GM23338 (cell line): ENCODE results near the gene EPHA4. TPM values are rescaled to one million over a fixed set of nuclear protein-coding genes. Genes with fewer than 3 reads are reported as not detected.

Source experiments
- ATAC-seq: fragments of 200-7000 bp; cut with Tn5 transposase; 3 replicates; pipeline ENCODE4 v1.9.1; 2020
- DNase-seq: peaks from one replicate; pipeline ENCODE4 v3.0.0-alpha.2; 2015; ENCODE audit warnings: low spot score
- H2AFZ ChIP-seq: fragments of 200-600 bp; sonication (generic); 2 replicates; pipeline ENCODE4 v1.8.0; 2016; ENCODE audit warnings: antibody characterized with exemption, mild to moderate bottlenecking, moderate library complexity
- H3F3A ChIP-seq: fragments of 200-600 bp; sonication (generic); replicated peaks from 2 replicates; pipeline ENCODE4 v1.8.0; 2017; ENCODE audit warnings: antibody characterized with exemption, mixed run types, low read depth
- H3K27ac ChIP-seq: fragments of 200-600 bp; sonication (generic); 2 replicates; pipeline ENCODE4 v1.6.1; 2016; ENCODE audit warnings: low read depth
- H3K27me3 ChIP-seq: fragments of 200-600 bp; sonication (generic); 2 replicates; pipeline ENCODE4 v1.8.0; 2016; ENCODE audit warnings: mild to moderate bottlenecking, mixed run types, moderate library complexity; ENCODE audit not compliant: insufficient read depth
- H3K36me3 ChIP-seq: fragments of 200-600 bp; sonication (generic); 2 replicates; pipeline ENCODE4 v1.8.0; 2016; ENCODE audit warnings: mild to moderate bottlenecking; ENCODE audit not compliant: insufficient read depth
- H3K4me1 ChIP-seq: fragments of 200-600 bp; sonication (generic); 2 replicates; pipeline ENCODE4 v1.8.0; 2016; ENCODE audit warnings: mild to moderate bottlenecking, moderate library complexity; ENCODE audit not compliant: insufficient read depth
- H3K4me2 ChIP-seq: fragments of 200-600 bp; sonication (generic); 2 replicates; pipeline ENCODE4 v1.7.1; 2017; ENCODE audit warnings: mixed run types
- H3K4me3 ChIP-seq: fragments of 200-600 bp; sonication (generic); 2 replicates; pipeline ENCODE4 v1.6.1; 2016; ENCODE audit warnings: mixed run types
- H3K79me2 ChIP-seq: fragments of 200-600 bp; sonication (generic); replicated peaks from 2 replicates; pipeline ENCODE4 v1.8.0; 2017; ENCODE audit warnings: mild to moderate bottlenecking; ENCODE audit not compliant: insufficient read depth
- H3K9me2 ChIP-seq: fragments of 200-600 bp; sonication (generic); 2 replicates; pipeline ENCODE4 v1.8.0; 2017; ENCODE audit not compliant: insufficient read depth
- H4K20me1 ChIP-seq: fragments of 200-600 bp; sonication (generic); replicated peaks from 2 replicates; pipeline ENCODE4 v1.8.0; 2017; ENCODE audit warnings: mild to moderate bottlenecking; ENCODE audit not compliant: insufficient read depth
- H3K27ac Mint-ChIP-seq: 2 replicates; pipeline ENCODE4 v1.8.0; 2020; ENCODE audit warnings: inconsistent platforms, mild to moderate bottlenecking, moderate library complexity, mixed read lengths
- H3K27me3 Mint-ChIP-seq: 3 replicates; pipeline ENCODE4 v1.8.0; 2022; ENCODE audit warnings: low read depth, mild to moderate bottlenecking, moderate library complexity, mixed read lengths, inconsistent platforms; ENCODE audit not compliant: insufficient read depth, poor library complexity
- H3K36me3 Mint-ChIP-seq: 3 replicates; pipeline ENCODE4 v1.8.0; 2021; ENCODE audit warnings: low read depth, mild to moderate bottlenecking, inconsistent platforms, moderate library complexity, mixed read lengths
- H3K4me1 Mint-ChIP-seq: 3 replicates; pipeline ENCODE4 v1.8.0; 2020; ENCODE audit warnings: mild to moderate bottlenecking, inconsistent platforms, mixed read lengths
- H3K4me3 Mint-ChIP-seq: 3 replicates; pipeline ENCODE4 v1.8.0; 2021; ENCODE audit warnings: moderate library complexity, mild to moderate bottlenecking, inconsistent platforms, mixed read lengths
- H3K9me3 Mint-ChIP-seq: 3 replicates; pipeline ENCODE4 v1.8.0; 2020; ENCODE audit warnings: moderate library complexity, mild to moderate bottlenecking, inconsistent platforms, mixed read lengths
- CREB1 ChIP-seq: fragments of 250-450 bp; sonication (Bioruptor Pico); IDR thresholded peaks from 2 replicates; pipeline ENCODE4 v1.5.0; 2020; ENCODE audit warnings: low read depth, mild to moderate bottlenecking, moderate library complexity
- CTCF ChIP-seq, 2 experiments: fragments of 200-600 bp in 1 of 2; sonication (generic) in 1 of 2; conservative IDR thresholded peaks; 2 replicates each; pipeline versions ENCODE4 v1.5.1 to v1.6.1; 2016 to 2017; ENCODE audit warnings: antibody characterized with exemption in 2 of 2, low read depth in 2 of 2, mild to moderate bottlenecking in 2 of 2, moderate library complexity in 1 of 2
- EZH2 ChIP-seq: fragments of 200-600 bp; sonication (generic); IDR thresholded peaks from one replicate; pipeline ENCODE4 v1.8.0; 2017; ENCODE audit warnings: antibody characterized with exemption, mild to moderate bottlenecking, low read depth; ENCODE audit not compliant: unreplicated experiment
- EZH2phosphoT487 ChIP-seq: fragments of 200-600 bp; sonication (generic); IDR thresholded peaks from one replicate; pipeline ENCODE4 v1.8.1; 2018; ENCODE audit warnings: antibody characterized with exemption; ENCODE audit not compliant: unreplicated experiment
- JUNB ChIP-seq: IDR thresholded peaks from one replicate; pipeline ENCODE4 v1.6.1; 2016; ENCODE audit warnings: antibody characterized with exemption; ENCODE audit not compliant: unreplicated experiment
- NANOG ChIP-seq: IDR thresholded peaks from 2 replicates; pipeline ENCODE4 v1.6.1; 2016; ENCODE audit warnings: antibody characterized with exemption, borderline replicate concordance
- POLR2AphosphoS5 ChIP-seq: IDR thresholded peaks from 2 replicates; pipeline ENCODE4 v1.6.1; 2016; ENCODE audit warnings: antibody characterized with exemption, low read depth
- STAT1 ChIP-seq: IDR thresholded peaks from one replicate; pipeline ENCODE4 v1.6.1; 2016; ENCODE audit warnings: antibody characterized with exemption; ENCODE audit not compliant: unreplicated experiment
- ZNF114 ChIP-seq: fragments of 250-450 bp; sonication (Bioruptor Pico); IDR thresholded peaks from 2 replicates; pipeline ENCODE4 v1.5.0; 2020; ENCODE audit warnings: mild to moderate bottlenecking, moderate library complexity
- ZNF331 ChIP-seq: fragments of 250-450 bp; sonication (Bioruptor Pico); IDR thresholded peaks from 2 replicates; pipeline ENCODE4 v1.5.0; 2020; ENCODE audit warnings: low read depth, mild to moderate bottlenecking, moderate library complexity
- ZNF462 ChIP-seq: fragments of 250-450 bp; sonication (Bioruptor Pico); IDR thresholded peaks from 2 replicates; pipeline ENCODE4 v1.5.0; 2020; ENCODE audit warnings: mild to moderate bottlenecking, moderate library complexity
- polyA plus RNA-seq: library from polyadenylated mRNA; unstranded; fragments of >200 nt; fragmentation: Nextera tagmentation; extraction: Ambion mirVana; gene quantifications from 2 replicates; pipeline ENCODE4 v1.2.1, GENCODE V29; 2016
- total RNA-seq: library from RNA; depleted of rRNA; stranded (reverse); fragments of >200 nt; shearing (Covaris generic); gene quantifications from 2 replicates; pipeline ENCODE4 v1.2.3, GENCODE V29; 2014
- TF ChIP-seq, protein P1 (sequence below): IDR thresholded peaks from one replicate; pipeline ENCODE4 v1.6.1; 2018; ENCODE audit warnings: antibody characterized with exemption; ENCODE audit not compliant: unreplicated experiment
- TF ChIP-seq, protein P2 (sequence below): IDR thresholded peaks from 2 replicates; pipeline ENCODE4 v1.6.1; 2016; ENCODE audit warnings: antibody characterized with exemption

Gene EPHA4
- total and polyA plus RNA-seq, 2 experiments from 2014 or later, result 4.1 to 6.2 TPM

GRCh38 chr2:221590861-221591365, 18.8 kb upstream of the EPHA4 start (continued):
- TF ChIP-seq NANOG, result no peak

- no peak for ATAC-seq
- DNase-seq, result no peak
- H3F3A ChIP-seq, result no peaks in the 10 kb centered on the region
- no peaks in the 10 kb centered on the region for H3K9me2 ChIP-seq
- no peak overlapping the region for H3K4me3 Mint-ChIP-seq
- no peaks in the 10 kb centered on the region for H3K36me3 ChIP-seq
- peaks cover 15% of the 10 kb centered on the region for H3K4me1 ChIP-seq
- H4K20me1 ChIP-seq, result no peaks in the 10 kb centered on the region
- TF ChIP-seq STAT1, result no peak
- no peak for TF ChIP-seq EZH2
- TF ChIP-seq JUNB, result no peak
- TF ChIP-seq, protein P1, sequence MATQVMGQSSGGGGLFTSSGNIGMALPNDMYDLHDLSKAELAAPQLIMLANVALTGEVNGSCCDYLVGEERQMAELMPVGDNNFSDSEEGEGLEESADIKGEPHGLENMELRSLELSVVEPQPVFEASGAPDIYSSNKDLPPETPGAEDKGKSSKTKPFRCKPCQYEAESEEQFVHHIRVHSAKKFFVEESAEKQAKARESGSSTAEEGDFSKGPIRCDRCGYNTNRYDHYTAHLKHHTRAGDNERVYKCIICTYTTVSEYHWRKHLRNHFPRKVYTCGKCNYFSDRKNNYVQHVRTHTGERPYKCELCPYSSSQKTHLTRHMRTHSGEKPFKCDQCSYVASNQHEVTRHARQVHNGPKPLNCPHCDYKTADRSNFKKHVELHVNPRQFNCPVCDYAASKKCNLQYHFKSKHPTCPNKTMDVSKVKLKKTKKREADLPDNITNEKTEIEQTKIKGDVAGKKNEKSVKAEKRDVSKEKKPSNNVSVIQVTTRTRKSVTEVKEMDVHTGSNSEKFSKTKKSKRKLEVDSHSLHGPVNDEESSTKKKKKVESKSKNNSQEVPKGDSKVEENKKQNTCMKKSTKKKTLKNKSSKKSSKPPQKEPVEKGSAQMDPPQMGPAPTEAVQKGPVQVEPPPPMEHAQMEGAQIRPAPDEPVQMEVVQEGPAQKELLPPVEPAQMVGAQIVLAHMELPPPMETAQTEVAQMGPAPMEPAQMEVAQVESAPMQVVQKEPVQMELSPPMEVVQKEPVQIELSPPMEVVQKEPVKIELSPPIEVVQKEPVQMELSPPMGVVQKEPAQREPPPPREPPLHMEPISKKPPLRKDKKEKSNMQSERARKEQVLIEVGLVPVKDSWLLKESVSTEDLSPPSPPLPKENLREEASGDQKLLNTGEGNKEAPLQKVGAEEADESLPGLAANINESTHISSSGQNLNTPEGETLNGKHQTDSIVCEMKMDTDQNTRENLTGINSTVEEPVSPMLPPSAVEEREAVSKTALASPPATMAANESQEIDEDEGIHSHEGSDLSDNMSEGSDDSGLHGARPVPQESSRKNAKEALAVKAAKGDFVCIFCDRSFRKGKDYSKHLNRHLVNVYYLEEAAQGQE, result no peak
- TF ChIP-seq NANOG, result no peak
- TF ChIP-seq, protein P2, sequence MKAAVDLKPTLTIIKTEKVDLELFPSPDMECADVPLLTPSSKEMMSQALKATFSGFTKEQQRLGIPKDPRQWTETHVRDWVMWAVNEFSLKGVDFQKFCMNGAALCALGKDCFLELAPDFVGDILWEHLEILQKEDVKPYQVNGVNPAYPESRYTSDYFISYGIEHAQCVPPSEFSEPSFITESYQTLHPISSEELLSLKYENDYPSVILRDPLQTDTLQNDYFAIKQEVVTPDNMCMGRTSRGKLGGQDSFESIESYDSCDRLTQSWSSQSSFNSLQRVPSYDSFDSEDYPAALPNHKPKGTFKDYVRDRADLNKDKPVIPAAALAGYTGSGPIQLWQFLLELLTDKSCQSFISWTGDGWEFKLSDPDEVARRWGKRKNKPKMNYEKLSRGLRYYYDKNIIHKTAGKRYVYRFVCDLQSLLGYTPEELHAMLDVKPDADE, result no peak
- no peak for TF ChIP-seq CTCF (conservative IDR thresholded peaks at IDR 0.05; ENCODE audit: low read depth in 2 of 2)
- TF ChIP-seq ZNF462 (CRISPR knock-in tag), result no peak
- TF ChIP-seq ZNF114 (CRISPR knock-in tag), result no peak
- TF ChIP-seq ZNF331 (CRISPR knock-in tag), result no peak
- TF ChIP-seq POLR2AphosphoS5, result no peak
- TF ChIP-seq EZH2phosphoT487, result no peak
- no peak for TF ChIP-seq CREB1
- no peak overlapping the region for H3K27ac ChIP-seq
- H3K9me3 Mint-ChIP-seq, result no peaks in the 10 kb centered on the region
- H3K4me3 ChIP-seq, result no peak overlapping the region
- no peaks in the 10 kb centered on the region for H3K79me2 ChIP-seq
- H2AFZ ChIP-seq, result no peak overlapping the region
- H3K27me3 ChIP-seq, result no peaks in the 10 kb centered on the region
- H3K27me3 Mint-ChIP-seq, result peaks cover 2% of the 10 kb centered on the region
- H3K4me2 ChIP-seq, result no peak overlapping the region
- H3K36me3 Mint-ChIP-seq, result no peaks in the 10 kb centered on the region
- H3K4me1 Mint-ChIP-seq, result peaks cover 15% of the 10 kb centered on the region; the same call in 2 of the 3 replicates
- H3K27ac Mint-ChIP-seq, result no peak overlapping the region
Observed at GRCh38 chr2:221589696-221590095, 17.6 kb upstream of the EPHA4 start.
